Thyroid gland (tissue), 4 donors: ENCODE data around the gene VPS35L.

Experiments
- POLR2A ChIP-seq, 2 donors: fragments of 450-650 bp; IDR thresholded peaks; one replicate each; pipeline ENCODE4 v1.6.1; 2017; ENCODE audit warnings: antibody characterized with exemption in 2 of 2, mild to moderate bottlenecking in 2 of 2, moderate library complexity in 1 of 2
- TF ChIP-seq, protein P1 (sequence below), 6 experiments: fragments of 200-600 bp in 3 of 6; fragments of 450-650 bp in 3 of 6; sonication (generic) in 3 of 6; IDR thresholded peaks; one replicate each; pipeline ENCODE4 v1.5.1; 2016 to 2019; ENCODE audit warnings: antibody characterized with exemption in 6 of 6, mild to moderate bottlenecking in 2 of 6, inconsistent platforms in 1 of 6, moderate library complexity in 1 of 6

GRCh38 chr16:19649980-19650379, 94.5 kb downstream of the VPS35L start:
- TF ChIP-seq, protein P1, sequence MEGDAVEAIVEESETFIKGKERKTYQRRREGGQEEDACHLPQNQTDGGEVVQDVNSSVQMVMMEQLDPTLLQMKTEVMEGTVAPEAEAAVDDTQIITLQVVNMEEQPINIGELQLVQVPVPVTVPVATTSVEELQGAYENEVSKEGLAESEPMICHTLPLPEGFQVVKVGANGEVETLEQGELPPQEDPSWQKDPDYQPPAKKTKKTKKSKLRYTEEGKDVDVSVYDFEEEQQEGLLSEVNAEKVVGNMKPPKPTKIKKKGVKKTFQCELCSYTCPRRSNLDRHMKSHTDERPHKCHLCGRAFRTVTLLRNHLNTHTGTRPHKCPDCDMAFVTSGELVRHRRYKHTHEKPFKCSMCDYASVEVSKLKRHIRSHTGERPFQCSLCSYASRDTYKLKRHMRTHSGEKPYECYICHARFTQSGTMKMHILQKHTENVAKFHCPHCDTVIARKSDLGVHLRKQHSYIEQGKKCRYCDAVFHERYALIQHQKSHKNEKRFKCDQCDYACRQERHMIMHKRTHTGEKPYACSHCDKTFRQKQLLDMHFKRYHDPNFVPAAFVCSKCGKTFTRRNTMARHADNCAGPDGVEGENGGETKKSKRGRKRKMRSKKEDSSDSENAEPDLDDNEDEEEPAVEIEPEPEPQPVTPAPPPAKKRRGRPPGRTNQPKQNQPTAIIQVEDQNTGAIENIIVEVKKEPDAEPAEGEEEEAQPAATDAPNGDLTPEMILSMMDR (IDR thresholded peaks at IDR 0.05) = no peak
- TF ChIP-seq POLR2A (IDR thresholded peaks at IDR 0.05) = no peak
